ENCODE data around the gene VGF. TPM values are rescaled to one million over a fixed set of nuclear protein-coding genes. Genes with fewer than 3 reads are reported as not detected.

VGF gene
- total RNA-seq, 1 donor from 2014 or later: 0.29 TPM

DNA sequence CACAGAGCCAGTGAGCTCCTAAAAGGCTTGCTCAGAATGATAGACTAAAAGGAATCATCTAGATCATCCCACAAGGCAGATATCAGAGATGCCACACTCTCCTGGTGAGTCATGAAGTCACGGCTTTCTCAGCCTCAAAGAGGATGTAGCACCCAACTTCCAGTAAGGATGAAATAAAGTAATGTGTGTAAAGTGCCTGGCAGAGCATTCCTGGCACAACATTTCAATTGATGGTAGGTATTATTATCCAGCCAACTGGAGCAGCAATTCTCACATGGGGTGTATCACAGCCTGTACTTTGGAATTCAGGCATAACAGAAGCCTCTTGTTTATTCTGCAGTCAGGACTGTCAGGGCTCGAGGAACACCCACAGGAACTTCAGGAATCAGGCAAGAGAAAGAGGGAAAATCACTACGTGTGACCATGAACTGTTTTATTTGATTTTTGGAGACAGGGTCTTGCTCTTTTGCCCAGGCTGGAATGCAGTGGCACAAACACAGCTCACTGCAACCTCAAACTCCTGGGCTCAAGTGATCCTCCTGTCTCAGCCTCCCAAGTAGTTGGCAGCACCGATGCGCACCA lies 20.0 kb upstream of the VGF start:
- no peak for DNase-seq (ENCODE audit: low spot score)

GRCh38 chr7:101180130-101180755 lies 14.9 kb upstream of the VGF start, which contains the start of gene NAT16:
NAT16 (minus strand) TSS chr7:101180293; CDS start chr7:101174807, 5,486 bp downstream.
- DNase-seq (ENCODE audit: low spot score): no peak

DNA sequence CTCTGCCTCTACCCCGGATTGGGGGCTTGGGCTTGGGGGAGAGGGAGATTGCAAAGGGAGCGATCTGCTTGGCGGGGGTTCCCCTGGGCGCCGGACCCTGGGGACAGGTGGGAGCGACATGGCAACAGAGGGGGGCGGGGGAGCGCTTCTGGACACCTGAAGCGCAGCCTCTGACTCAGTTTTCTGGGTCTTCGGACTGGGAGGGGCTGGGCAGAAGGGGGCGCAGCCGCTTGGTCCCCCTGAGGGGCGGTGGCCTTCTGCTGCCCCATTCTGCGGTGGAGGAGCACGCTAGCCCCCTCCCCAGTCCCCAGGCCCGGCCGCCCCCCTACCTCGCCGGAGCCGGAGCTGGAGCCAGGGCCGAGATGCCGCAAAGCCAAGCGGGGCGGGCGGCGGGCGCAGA lies 14.3 kb upstream of the VGF start:
- DNase-seq (ENCODE audit: low spot score): no peak

GRCh38 chr7:101179117-101179516 lies 13.7 kb upstream of the VGF start:
- no peak for DNase-seq (ENCODE audit: low spot score)

GRCh38 chr7:101177644-101178043 lies 12.3 kb upstream of the VGF start:
- DNase-seq (ENCODE audit: low spot score): no peak

GRCh38 chr7:101175664-101176063 lies 10.3 kb upstream of the VGF start:
- no peak for DNase-seq (ENCODE audit: low spot score)

GRCh38 chr7:101174322-101174854 lies 9.0 kb upstream of the VGF start:
- no peak for DNase-seq (ENCODE audit: low spot score)

GRCh38 chr7:101173752-101174244 lies 8.4 kb upstream of the VGF start:
- DNase-seq (ENCODE audit: low spot score): no peak

DNA sequence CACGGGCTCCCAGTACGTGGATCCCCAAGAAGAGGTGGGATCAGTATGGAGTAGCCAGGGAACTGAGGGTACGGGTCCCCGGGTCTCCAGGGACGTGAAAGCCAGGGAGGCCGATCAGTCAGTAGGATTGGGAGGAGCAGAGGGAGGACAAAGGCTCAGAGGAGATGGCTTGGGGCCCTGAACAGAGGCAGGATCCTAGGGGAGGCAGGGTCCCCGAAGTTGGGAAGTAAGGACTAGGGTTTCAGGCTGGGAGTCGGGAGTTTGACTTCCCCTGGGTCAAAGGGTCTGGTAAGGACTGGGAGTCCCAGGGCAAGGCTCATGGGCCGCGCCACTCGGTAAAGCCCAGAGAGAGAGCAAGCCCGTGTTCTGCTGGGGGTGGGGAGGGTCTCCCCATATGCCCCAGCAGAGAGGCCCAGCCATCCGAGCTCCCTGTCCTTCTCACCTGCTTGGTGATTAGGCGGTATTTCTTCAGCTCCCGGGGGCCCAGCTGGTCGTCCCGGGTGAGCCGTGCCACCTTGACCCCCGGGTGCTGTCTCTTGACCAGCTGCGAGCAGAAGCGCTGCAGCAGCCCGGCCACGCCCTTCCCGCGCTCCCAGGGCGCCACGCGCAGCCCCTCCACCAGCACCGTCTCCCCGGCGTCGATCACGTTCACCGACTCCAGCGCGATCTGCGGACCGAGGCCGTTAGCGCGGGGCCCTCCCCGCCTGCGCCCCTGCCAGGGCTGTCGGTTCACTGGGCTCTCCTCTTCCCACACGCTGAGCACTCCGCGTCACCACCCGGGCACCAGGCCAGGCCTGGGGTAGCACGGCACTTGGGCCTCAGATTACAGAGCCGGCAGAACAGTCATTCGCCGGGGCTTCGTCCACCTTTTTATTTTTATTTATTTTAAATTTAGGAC lies 7.7 kb upstream of the VGF start:
- peak; percentile 56 for DNase-seq (ENCODE audit: low spot score)

DNA sequence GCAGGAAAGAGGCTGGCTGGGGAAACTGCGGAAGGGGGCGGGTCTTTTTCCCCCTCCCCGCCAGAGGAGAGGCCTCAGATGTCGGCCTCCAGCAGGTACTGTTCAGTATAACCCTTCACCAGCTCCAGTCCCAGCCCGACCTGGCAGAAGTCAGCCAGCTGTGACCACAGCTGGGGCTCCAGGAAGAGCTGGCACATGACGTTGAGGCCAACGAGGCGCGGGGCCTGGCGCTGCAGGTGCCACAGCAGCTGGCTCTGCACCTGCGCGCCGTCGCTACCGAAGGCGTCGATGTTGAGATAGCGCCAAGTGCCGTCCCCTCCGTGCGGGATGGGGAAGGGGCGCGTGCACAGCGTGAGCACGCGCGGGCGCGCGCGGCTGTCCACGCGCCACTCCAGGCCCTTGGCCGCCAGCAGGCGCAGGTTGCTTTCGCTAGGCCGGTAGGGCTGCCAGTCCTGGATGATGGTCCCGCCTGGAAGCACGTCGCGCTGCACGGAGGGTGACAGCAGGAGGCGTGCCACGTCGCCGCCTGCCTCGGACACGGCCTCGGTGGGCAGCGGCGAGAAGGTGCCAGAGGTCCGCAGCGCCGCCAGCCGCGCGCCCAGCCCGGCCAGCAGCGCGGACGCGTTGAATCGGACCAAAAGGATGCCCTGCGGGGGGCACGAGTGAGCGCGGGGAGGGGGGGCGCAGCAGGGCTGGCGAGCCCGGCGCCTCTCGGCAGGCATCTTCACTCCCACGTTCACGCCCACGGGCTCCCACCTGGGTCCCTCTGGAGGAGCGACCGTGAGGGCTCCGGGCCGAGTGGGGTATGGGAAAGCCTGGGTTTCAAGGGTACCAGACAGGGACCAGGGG lies 6.9 kb upstream of the VGF start:
- no peak for DNase-seq (ENCODE audit: low spot score)

DNA sequence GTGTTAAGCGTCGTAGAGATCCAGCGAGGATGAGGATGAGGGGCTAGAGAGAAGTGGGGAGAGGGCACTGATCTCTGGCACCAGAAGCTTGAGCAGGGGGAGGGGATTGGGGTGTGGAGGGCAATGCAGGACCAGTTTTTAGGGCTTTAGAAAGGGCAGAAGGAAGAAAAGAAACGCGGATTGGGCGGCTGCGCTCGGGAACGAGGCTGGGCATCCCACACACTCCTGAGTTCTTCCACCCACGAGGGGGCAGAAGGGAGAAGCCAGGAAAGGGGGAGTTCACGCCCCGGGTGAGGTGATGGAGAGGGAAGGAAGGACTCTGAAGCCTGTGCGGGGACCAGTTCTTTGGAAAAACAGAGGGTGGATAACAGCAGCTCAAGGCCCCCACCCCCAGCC lies 6.1 kb upstream of the VGF start:
- no peak for DNase-seq (ENCODE audit: low spot score)

GRCh38 chr7:101170617-101171441 lies 5.5 kb upstream of the VGF start:
- no peak for DNase-seq (ENCODE audit: low spot score)

- peak; percentile 62 for DNase-seq (ENCODE audit: low spot score)
Observed at GRCh38 chr7:101169838-101170551, 4.6 kb upstream of the VGF start.

DNA sequence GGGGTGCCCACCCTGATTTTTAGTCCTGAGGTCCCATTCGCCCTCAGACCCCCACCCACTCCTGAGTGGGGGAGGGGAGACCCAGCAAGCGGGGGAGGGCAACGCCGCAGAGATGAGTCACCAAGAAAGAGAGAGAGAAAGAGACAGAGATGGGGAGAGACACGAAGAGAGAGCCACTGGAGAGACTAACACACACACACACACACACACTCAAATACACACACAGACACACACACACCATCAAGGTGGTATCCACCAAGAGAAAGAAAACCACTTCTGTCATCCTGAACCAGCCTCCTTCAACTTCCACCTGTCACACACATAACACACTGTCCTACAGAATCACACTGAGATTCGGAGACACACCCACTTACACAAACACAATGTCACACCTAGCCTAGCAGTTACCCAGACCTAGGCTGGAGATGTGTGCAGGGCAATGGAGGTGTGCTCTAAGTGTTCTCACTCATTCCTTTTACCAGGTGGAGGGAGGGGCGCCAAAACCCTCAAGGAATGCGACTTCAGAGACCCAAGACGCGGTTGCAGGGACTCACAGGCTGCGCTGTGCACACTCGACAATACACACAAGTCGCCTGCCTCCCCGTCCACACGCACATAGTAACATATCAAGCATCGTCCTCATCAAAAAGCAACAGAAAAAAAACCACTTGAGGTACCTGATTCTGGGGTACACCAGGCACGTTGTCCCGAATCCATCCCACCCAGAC lies 3.9 kb upstream of the VGF start:
- DNase-seq (ENCODE audit: low spot score): no peak

- no peak for DNase-seq (ENCODE audit: low spot score)
Observed at GRCh38 chr7:101168412-101169049, 3.2 kb upstream of the VGF start.

DNA sequence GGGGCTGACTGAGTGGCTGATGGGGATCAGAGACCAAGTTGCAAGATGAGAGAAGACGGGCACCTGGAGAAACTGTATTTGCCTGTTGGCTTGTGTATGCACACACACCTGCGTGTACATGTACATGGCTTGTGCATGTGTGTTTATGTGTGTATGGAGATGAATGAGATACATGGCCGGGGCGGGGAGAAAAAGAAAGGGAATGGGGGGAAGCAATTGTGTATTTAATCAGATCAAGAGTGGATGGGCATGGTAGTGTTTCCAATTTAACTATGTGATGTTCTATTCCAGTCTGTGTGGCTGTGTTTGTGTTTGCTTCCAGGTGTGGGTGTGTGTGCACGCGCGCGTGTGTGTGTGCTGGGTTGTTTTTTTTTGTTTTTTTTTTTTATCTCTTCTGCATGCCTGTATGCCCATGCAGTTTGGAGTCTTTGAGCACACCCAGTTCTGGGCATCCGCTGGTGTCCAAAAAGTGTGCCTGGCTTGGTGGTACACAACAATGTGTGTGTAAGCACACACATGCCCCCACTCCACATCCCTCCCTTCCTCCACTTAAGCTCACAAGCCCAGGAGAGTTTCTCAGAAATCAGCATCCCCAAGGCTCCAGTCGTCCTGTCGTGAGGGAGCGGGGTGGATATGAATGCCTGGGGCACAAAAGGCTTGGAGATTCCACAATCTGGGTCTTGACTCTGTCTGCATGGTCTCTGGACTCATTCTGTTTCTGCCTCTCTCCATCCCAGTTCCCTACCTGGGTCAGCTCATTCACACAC lies 2.5 kb upstream of the VGF start:
- DNase-seq (ENCODE audit: low spot score): no peak

DNA sequence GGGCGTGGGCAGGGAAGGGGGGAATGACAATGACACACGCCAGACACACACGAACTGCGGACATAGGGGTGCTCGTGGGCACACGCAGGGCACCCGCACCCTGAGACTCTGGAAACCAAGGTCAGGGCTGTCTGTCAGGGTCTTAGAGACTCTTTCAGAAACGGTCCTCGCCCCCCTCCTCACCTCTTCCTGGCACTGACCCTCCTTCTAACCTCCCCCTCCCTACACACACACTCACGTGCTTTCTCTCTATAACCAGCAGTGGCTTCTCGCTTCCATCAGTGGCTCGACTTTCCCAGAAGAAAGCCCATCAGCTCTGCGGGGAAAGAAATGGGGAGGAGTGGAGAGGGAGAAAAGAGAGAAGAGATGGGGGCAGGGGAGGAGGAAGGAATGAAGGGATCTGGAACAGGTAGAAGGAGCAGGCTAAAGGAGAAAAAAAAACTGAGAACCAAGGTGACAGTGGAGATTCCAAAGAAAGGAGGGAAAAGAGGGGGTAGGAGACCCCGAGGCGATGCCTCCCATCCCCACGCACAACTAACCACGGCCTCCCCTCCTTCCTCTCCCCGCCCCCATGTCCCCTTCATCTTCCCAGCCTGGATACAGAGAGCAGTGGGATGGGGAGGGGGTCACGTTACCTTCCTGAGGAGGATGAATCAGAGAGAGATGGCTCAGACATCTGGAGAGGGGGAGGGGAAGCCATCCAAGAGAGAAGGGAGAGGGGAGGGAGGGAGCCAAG lies 1.7 kb upstream of the VGF start:
- DNase-seq (ENCODE audit: low spot score): no peak

DNA sequence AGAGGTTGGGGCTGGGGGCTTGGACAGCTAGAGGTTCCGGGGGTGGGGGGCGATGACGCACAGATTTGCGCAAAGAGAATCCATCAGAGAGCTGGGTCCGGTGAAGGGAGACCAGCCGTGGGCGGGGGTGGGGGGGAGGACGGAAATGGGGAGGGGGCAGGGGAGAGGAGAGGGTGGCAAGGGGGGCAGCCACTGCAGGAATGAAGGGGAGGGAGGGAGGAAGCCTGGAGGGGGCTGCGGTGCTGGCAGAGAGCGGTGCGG lies 1.2 kb upstream of the VGF start:
- DNase-seq (ENCODE audit: low spot score): no peak

Measured in mucosa of gallbladder (tissue), 1 donor.